Left ventricle myocardium inferior (tissue), 1 donor: ENCODE measurements around the gene CASKIN1. TPM values are rescaled to one million over a fixed set of nuclear protein-coding genes. Genes with fewer than 3 reads are reported as not detected.
A peak's percentile ranks its signal among the peaks of the same experiment; 100 is the strongest.
"Not testable (repeated sequence)": the region's sequence is repeated elsewhere in the genome, so short reads cannot be mapped to it uniquely, and the experiment has no call there.

Experiments used
- DNase-seq: peaks from one replicate; pipeline ENCODE4 v3.0.0-alpha.2; 2020
- H3K27ac ChIP-seq: fragments of 200-600 bp; replicated peaks from 2 replicates; pipeline ENCODE4 v1.8.0; 2021
- H3K27me3 ChIP-seq: fragments of 200-600 bp; 2 replicates; pipeline ENCODE4 v1.8.0; 2021; ENCODE audit warnings: low read depth
- H3K36me3 ChIP-seq: fragments of 200-600 bp; 2 replicates; pipeline ENCODE4 v1.8.0; 2021
- H3K4me1 ChIP-seq: fragments of 200-600 bp; 2 replicates; pipeline ENCODE4 v1.8.0; 2021
- H3K4me3 ChIP-seq: fragments of 200-600 bp; 2 replicates; pipeline ENCODE4 v1.8.0; 2021; ENCODE audit warnings: mild to moderate bottlenecking, moderate library complexity
- H3K9me3 ChIP-seq: fragments of 200-600 bp; replicated peaks from 2 replicates; pipeline ENCODE4 v1.8.0; 2021
- CTCF ChIP-seq: fragments of 200-600 bp; IDR thresholded peaks from 2 replicates; pipeline ENCODE4 v1.8.0; 2021; ENCODE audit warnings: antibody characterized with exemption, mild to moderate bottlenecking, borderline replicate concordance
- intact Hi-C: fragments of 100-400 bp; cut with micrococcal nuclease; formaldehyde crosslinking; loops from one replicate; pipeline ENCODE4 v1.11.0; 2022
- total RNA-seq: library from RNA; stranded (reverse); fragmentation: NEBNext Ultra II Directional; extraction: Animal tissue kit (Norgen Biotek cat#: 25700); gene quantifications from one replicate; pipeline ENCODE4 v1.2.1, GENCODE V29; 2021
- donor health status: DM: no; HTN: yes; CAD: no; lungs with severe emphysema.

The CASKIN1 gene
- total RNA-seq, 1 donor from 2014 or later, result 4.0 TPM

DNA sequence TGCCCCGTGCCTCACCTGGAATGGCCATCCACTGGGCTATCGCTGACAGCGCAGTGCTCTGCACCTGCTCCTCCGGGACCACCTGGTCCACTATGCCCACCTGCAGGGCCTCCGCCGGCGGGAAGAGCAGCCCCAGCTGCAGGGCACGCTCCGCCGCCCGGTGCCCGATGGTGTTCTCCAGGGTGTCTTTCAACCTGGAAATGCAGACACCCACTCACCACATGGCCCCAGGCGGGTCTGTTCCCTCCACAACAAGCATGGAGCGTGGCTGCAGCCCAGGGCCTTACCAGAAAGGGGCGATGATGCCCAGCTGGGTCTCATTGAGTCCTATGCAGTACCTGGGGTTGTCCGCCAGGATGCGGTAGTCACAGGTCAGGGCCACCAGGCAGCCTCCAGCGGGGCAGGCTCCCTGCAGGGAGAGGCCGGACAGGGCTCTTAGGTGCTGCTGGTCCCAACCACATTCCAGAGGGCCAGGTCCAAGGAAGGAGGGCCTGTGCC is 46.7 kb upstream of the CASKIN1 start:
- no peak for TF ChIP-seq CTCF
- peaks cover 68% of the 10 kb centered on the region for H3K36me3 ChIP-seq
- H3K27ac ChIP-seq, result no peak overlapping the region
- no peaks in the 10 kb centered on the region for H3K9me3 ChIP-seq
- intact Hi-C loops, result loop anchor here (10.0 kb wide), 1 partner anchor 168 kb away; no protein-coding TSS in a partner anchor
- peaks cover 9% of the 10 kb centered on the region for H3K4me1 ChIP-seq
- no peaks in the 10 kb centered on the region for H3K27me3 ChIP-seq
- H3K4me3 ChIP-seq, result no peak overlapping the region
- DNase-seq, result no peak

DNA sequence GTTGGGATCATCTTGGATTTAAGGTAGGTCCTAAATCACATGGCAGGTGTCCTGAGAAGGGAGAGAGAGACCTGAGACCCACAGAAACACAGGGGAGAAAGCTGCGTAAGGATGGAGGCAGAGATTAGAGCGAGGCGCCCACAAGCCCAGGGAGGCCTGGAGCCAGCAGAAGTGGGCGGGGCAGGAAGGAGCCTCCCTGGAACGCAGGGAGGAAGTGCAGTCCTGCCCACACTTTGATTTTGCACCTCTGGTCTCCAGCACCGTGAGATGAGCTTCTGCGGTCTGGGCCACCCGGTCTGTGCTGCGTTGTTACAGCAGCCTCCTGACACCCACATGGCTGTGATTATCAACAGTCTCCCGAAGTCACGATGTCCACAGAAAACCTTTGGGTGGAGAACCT is 46.2 kb upstream of the CASKIN1 start:
- no peak for DNase-seq
- H3K4me3 ChIP-seq, result no peak overlapping the region

DNA sequence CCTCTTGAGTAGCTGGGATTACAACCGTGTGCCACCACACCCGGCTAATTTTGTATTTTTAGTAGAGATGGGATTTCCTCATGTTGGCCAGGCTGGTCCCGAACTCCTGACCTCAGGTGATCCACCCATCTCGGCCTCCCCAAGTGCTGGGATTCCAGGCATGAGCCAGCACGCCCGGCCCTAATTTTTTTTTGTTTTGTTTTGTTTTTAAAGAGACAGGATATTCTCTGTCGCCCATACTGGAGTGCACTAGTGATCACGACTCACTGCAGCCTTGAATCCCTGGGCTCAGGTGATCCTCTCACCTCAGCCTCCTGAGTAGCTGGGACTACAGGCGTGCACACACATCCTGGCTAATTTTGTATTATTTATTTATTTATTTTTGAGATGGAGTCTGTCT is 43.9 kb upstream of the CASKIN1 start:
- H3K9me3 ChIP-seq, H3K27ac ChIP-seq, H3K4me3 ChIP-seq, DNase-seq: not testable (repeated sequence)
- intact Hi-C loops, result loop anchor here (10.0 kb wide), 1 partner anchor 166 kb away; no protein-coding TSS in a partner anchor
- peaks cover 25% of the 10 kb centered on the region for H3K4me1 ChIP-seq
- H3K27me3 ChIP-seq, result peaks cover 22% of the 10 kb centered on the region
- peaks cover 58% of the 10 kb centered on the region for H3K36me3 ChIP-seq

More for the DNA sequence above, 46.2 kb upstream of the CASKIN1 start:
- intact Hi-C loops, result loop anchor here (10.0 kb wide), 1 partner anchor 168 kb away; no protein-coding TSS in a partner anchor
- peaks cover 2% of the 10 kb centered on the region for H3K27me3 ChIP-seq
- TF ChIP-seq CTCF, result no peak
- peaks cover 14% of the 10 kb centered on the region for H3K4me1 ChIP-seq
- no peak overlapping the region for H3K27ac ChIP-seq
- no peaks in the 10 kb centered on the region for H3K9me3 ChIP-seq
- peaks cover 68% of the 10 kb centered on the region for H3K36me3 ChIP-seq

GRCh38 chr16:2238838-2239675 is 42.7 kb upstream of the CASKIN1 start:
- Histone ChIP-seq H3K27me3 (peaks cover 23% of the 10 kb centered on the region), H3K4me1 (peaks cover 25% of the 10 kb centered on the region), H3K36me3 (peaks cover 58% of the 10 kb centered on the region), H3K4me3 (no peak overlapping the region), H3K9me3 (no peaks in the 10 kb centered on the region), H3K27ac (no peak overlapping the region)
- no peak for DNase-seq
- intact Hi-C loops, result no loop called here
- no peak for TF ChIP-seq CTCF

DNA sequence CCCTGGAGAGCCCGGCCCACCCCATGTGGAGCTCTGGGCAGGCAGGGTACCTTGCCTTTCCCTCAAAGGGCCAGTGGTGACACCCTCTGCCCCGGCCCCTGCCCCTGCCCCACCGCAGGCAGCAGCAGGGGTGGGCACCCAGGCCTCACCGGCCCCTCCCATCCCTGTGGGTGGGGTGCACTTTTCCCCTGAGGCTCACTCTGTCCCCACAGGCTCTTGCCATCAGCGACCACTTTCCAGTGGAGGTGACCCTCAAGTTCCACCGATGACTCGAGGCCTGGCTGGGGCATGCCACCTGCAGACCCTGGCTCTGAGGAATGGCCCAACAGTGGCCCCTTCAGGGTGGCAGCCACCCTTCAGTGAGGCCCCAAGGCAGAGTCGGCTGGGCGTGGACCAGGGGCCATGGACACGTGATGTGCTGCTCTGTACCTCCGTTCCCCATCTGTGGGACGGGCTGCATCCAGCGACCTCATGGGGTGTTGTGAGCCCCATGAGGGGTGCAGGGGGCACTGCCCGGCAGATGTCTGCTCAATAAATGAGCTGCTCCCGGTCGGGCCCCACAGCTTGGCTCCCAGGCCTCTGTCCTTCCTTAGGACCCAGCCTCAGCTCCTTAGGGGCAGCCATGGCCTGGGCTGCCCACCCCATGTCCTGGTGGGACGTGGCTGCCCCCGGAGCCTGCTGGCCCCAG is 41.9 kb upstream of the CASKIN1 start:
- no peak for TF ChIP-seq CTCF
- DNase-seq, result no peak
- H3K36me3 ChIP-seq, result peaks cover 58% of the 10 kb centered on the region
- H3K27ac ChIP-seq, result peak overlapping the region; percentile 41
- peak overlapping the region; percentile 55 for H3K4me3 ChIP-seq
- H3K27me3 ChIP-seq, result peaks cover 23% of the 10 kb centered on the region
- peaks cover 25% of the 10 kb centered on the region for H3K4me1 ChIP-seq
- intact Hi-C loops, result no loop called here
- H3K9me3 ChIP-seq, result no peaks in the 10 kb centered on the region
